IMR-90 (cell line): Measurements from ENCODE around the gene NOXO1. TPM values are rescaled to one million over a fixed set of nuclear protein-coding genes. Genes with fewer than 3 reads are reported as not detected.

Experiments
- ATAC-seq: fragments of 200-7000 bp; cut with Tn5 transposase; 2 replicates; pipeline ENCODE4 v1.9.1; 2020; ENCODE audit warnings: low read depth, mild to moderate bottlenecking, moderate library complexity
- BruUV-seq: library from RNA; stranded (reverse); fragments of 400-500 nt; replicated peaks from 2 replicates; lab custom pipeline; 2021; lab: Mats Ljungman, UMichigan
- CTCF ChIA-PET: fragments of 300-600 bp; formaldehyde crosslinking; extraction: SDS; loops from one replicate; lab custom pipeline; 2021; ENCODE audit warnings: antibody characterized with exemption; lab: Yijun Ruan, JAX
- POLR2A ChIA-PET: fragments of 300-600 bp; sonication (Branson Sonifier 250); formaldehyde crosslinking; loops from one replicate; lab custom pipeline; 2022; ENCODE audit warnings: antibody characterized with exemption; ENCODE audit not compliant: unreplicated experiment; lab: Charles Lee
- DNase-seq: peaks from one replicate; pipeline ENCODE4 v3.0.0; 2013
- H2AFZ ChIP-seq: replicated peaks from 2 replicates; pipeline ENCODE3; 2013; ENCODE audit warnings: low read length, mild to moderate bottlenecking; ENCODE audit not compliant: poor library complexity
- H2AK5ac ChIP-seq: 2 replicates; pipeline ENCODE4 v1.6.1; 2013; ENCODE audit warnings: low read depth, low read length, inconsistent platforms
- H2AK9ac ChIP-seq: replicated peaks from 2 replicates; pipeline ENCODE3; 2013; ENCODE audit warnings: mild to moderate bottlenecking, low read depth, low read length, moderate library complexity; ENCODE audit not compliant: poor library complexity
- H2BK120ac ChIP-seq: 2 replicates; pipeline ENCODE4 v1.6.1; 2013; ENCODE audit warnings: low read depth, low read length, inconsistent platforms
- H2BK15ac ChIP-seq: 3 replicates; pipeline ENCODE4 v1.6.1; 2013; ENCODE audit warnings: low read depth, low read length, inconsistent platforms
- H2BK20ac ChIP-seq: 2 replicates; pipeline ENCODE4 v1.6.1; 2013; ENCODE audit warnings: low read depth, mild to moderate bottlenecking, inconsistent platforms, low read length, moderate library complexity
- H2BK5ac ChIP-seq: 2 replicates; pipeline ENCODE4 v1.6.1; 2013; ENCODE audit warnings: mild to moderate bottlenecking, low read depth, low read length, inconsistent platforms; ENCODE audit not compliant: poor library complexity, severe bottlenecking
- H3K14ac ChIP-seq: replicated peaks from 2 replicates; pipeline ENCODE4 v1.6.1; 2013; ENCODE audit warnings: low read depth, low read length, inconsistent platforms
- H3K18ac ChIP-seq: 2 replicates; pipeline ENCODE4 v1.6.1; 2013; ENCODE audit warnings: low read depth, low read length, control low read depth
- H3K23ac ChIP-seq: 2 replicates; pipeline ENCODE4 v1.6.1; 2013; ENCODE audit warnings: low read depth, low read length, inconsistent platforms
- H3K27ac ChIP-seq: 2 replicates; pipeline ENCODE4 v1.5.1; 2013; ENCODE audit warnings: mild to moderate bottlenecking, control low read depth, low read length; ENCODE audit not compliant: insufficient read depth
- H3K27me3 ChIP-seq: 2 replicates; pipeline ENCODE4 v1.6.1; 2013; ENCODE audit warnings: low read length; ENCODE audit not compliant: control insufficient read depth, insufficient read depth
- H3K36me3 ChIP-seq: 2 replicates; pipeline ENCODE4 v1.6.1; 2013; ENCODE audit warnings: low read length, mixed read lengths; ENCODE audit not compliant: control insufficient read depth, insufficient read depth
- H3K4ac ChIP-seq: 2 replicates; pipeline ENCODE4 v1.6.1; 2013; ENCODE audit warnings: low read depth, low read length, inconsistent platforms
- H3K4me1 ChIP-seq: 2 replicates; pipeline ENCODE4 v1.6.1; 2013; ENCODE audit warnings: low read length, mixed read lengths; ENCODE audit not compliant: control insufficient read depth, insufficient read depth
- H3K4me2 ChIP-seq: 2 replicates; pipeline ENCODE4 v1.6.1; 2013; ENCODE audit warnings: low read depth, mild to moderate bottlenecking, control low read depth, low read length, moderate library complexity
- H3K4me3 ChIP-seq: 2 replicates; pipeline ENCODE4 v1.5.1; 2013; ENCODE audit warnings: low read depth, mild to moderate bottlenecking, control low read depth, low read length, moderate library complexity; ENCODE audit not compliant: insufficient read depth
- H3K56ac ChIP-seq: 2 replicates; pipeline ENCODE4 v1.6.1; 2013; ENCODE audit warnings: low read length, inconsistent platforms; ENCODE audit not compliant: insufficient read depth; ENCODE audit errors: extremely low read depth
- H3K79me1 ChIP-seq, 2 experiments: 2 replicates each; pipeline ENCODE4 v1.6.1; 2013; ENCODE audit warnings: low read length in 2 of 2, inconsistent platforms in 1 of 2, low read depth in 1 of 2
- H3K9ac ChIP-seq: 2 replicates; pipeline ENCODE4 v1.6.1; 2013; ENCODE audit warnings: low read depth, low read length, control low read depth
- H3K9me1 ChIP-seq: 2 replicates; pipeline ENCODE4 v1.6.1; 2013; ENCODE audit warnings: low read length, inconsistent platforms; ENCODE audit not compliant: insufficient read depth
- H3K9me3 ChIP-seq: 2 replicates; pipeline ENCODE4 v1.6.1; 2013; ENCODE audit warnings: low read length; ENCODE audit not compliant: control insufficient read depth, insufficient read depth
- H4K20me1 ChIP-seq: 2 replicates; pipeline ENCODE4 v1.6.1; 2013; ENCODE audit warnings: low read length, inconsistent platforms; ENCODE audit not compliant: insufficient read depth
- H4K5ac ChIP-seq: 2 replicates; pipeline ENCODE4 v1.6.1; 2013; ENCODE audit warnings: mild to moderate bottlenecking, low read depth, low read length, control low read depth
- H4K8ac ChIP-seq, 2 experiments: 2 replicates each; pipeline ENCODE4 v1.6.1; 2013; ENCODE audit warnings: low read depth in 2 of 2, low read length in 2 of 2, control low read depth in 1 of 2, inconsistent platforms in 1 of 2
- H4K91ac ChIP-seq: 2 replicates; pipeline ENCODE4 v1.6.1; 2013; ENCODE audit warnings: low read depth, low read length, inconsistent platforms; ENCODE audit not compliant: insufficient read depth
- BHLHE40 ChIP-seq: fragments of 150-350 bp; IDR thresholded peaks from 2 replicates; pipeline ENCODE4 v1.6.1; 2016; ENCODE audit warnings: mild to moderate bottlenecking, low read depth, low read length
- CEBPB ChIP-seq: IDR thresholded peaks from 2 replicates; pipeline ENCODE4 v1.6.1; 2012; ENCODE audit warnings: low read depth, low read length, improper control_type of control experiment
- CHD1 ChIP-seq: IDR thresholded peaks from 2 replicates; pipeline ENCODE4 v1.6.1; 2012; ENCODE audit warnings: low read depth, low read length, improper control_type of control experiment
- CTCF ChIP-seq: conservative IDR thresholded peaks from 2 replicates; pipeline ENCODE4 v1.5.1; 2012; ENCODE audit warnings: mild to moderate bottlenecking, low read depth, low read length, improper control_type of control experiment
- ELK1 ChIP-seq: fragments of 150-350 bp; IDR thresholded peaks from 2 replicates; pipeline ENCODE4 v1.6.1; 2016; ENCODE audit warnings: low read depth, mild to moderate bottlenecking, low read length, moderate library complexity, borderline replicate concordance
- FOS ChIP-seq: fragments of 150-350 bp; IDR thresholded peaks from 2 replicates; pipeline ENCODE4 v1.6.1; 2016; ENCODE audit warnings: low read depth, low read length
- MAFK ChIP-seq: IDR thresholded peaks from 2 replicates; pipeline ENCODE4 v1.6.1; 2012; ENCODE audit warnings: low read depth, low read length, improper control_type of control experiment
- MAZ ChIP-seq: IDR thresholded peaks from 2 replicates; pipeline ENCODE4 v1.6.1; 2012; ENCODE audit warnings: low read depth, mild to moderate bottlenecking, low read length, improper control_type of control experiment, moderate library complexity, borderline replicate concordance
- MXI1 ChIP-seq: IDR thresholded peaks from 2 replicates; pipeline ENCODE4 v1.6.1; 2012; ENCODE audit warnings: low read depth, mild to moderate bottlenecking, low read length, moderate library complexity, borderline replicate concordance
- NFE2L2 ChIP-seq: fragments of 150-350 bp; IDR thresholded peaks from 2 replicates; pipeline ENCODE4 v1.6.1; 2016; ENCODE audit warnings: low read depth, mild to moderate bottlenecking, low read length
- RAD21 ChIP-seq: IDR thresholded peaks from 2 replicates; pipeline ENCODE4 v1.6.1; 2012; ENCODE audit warnings: low read length, improper control_type of control experiment
- RFX5 ChIP-seq: IDR thresholded peaks from 2 replicates; pipeline ENCODE4 v1.8.0; 2012; ENCODE audit warnings: low read depth, mild to moderate bottlenecking, low read length, moderate library complexity
- USF2 ChIP-seq: fragments of 150-350 bp; IDR thresholded peaks from 2 replicates; pipeline ENCODE4 v1.6.1; 2017; ENCODE audit warnings: mild to moderate bottlenecking, antibody characterized with exemption, low read length, low read depth
- WGBS, 2 experiments: methylation state at CpG; one replicate each; pipeline versions ENCODE4 v1.1.5 to v1.1.7; 2013; ENCODE audit warnings: missing lambda C conversion rate in 2 of 2; ENCODE audit not compliant: insufficient read length in 1 of 2; ENCODE audit errors: extremely low coverage in 2 of 2; 5-methylcytosine and 5-hydroxymethylcytosine counted together
- dilution Hi-C: fragments of 300-500 bp; cut with HindIII; formaldehyde crosslinking; loops from one replicate; pipeline ENCODE4 v1.14.3; 2018; ENCODE audit warnings: low sequenced_read_pairs; ENCODE audit not compliant: unreplicated experiment
- in situ Hi-C: fragments of 300-500 bp; cut with MboI; formaldehyde crosslinking; loops from 3 replicates; pipeline ENCODE4 v1.14.3; 2019; ENCODE audit warnings: low sequenced_read_pairs, inconsistent platforms, mixed read lengths
- intact Hi-C: fragments of 100-400 bp; cut with micrococcal nuclease; formaldehyde crosslinking; loops from 2 replicates; pipeline ENCODE4 v1.10.0; 2022
- polyA plus RNA-seq, 3 experiments: library from polyadenylated mRNA; depleted of rRNA; stranded (reverse); fragments of >200 nt; gene quantifications; 2 replicates each; pipeline ENCODE4 v1.2.3, GENCODE V29; 2012; ENCODE audit warnings: low replicate concordance in 1 of 3
- total RNA-seq: library from RNA; depleted of rRNA; stranded (reverse); fragments of >200 nt; gene quantifications from 2 replicates; pipeline ENCODE4 v1.2.3, GENCODE V29; 2012

The NOXO1 gene
- total and polyA plus RNA-seq, 2 of the 4 experiments (the other 2 are of a cell fraction): 0.56 TPM; not detected in 1

- intact Hi-C loops: no loop called here
These were observed 31.8 kb downstream of the NOXO1 start for GRCh38 chr16:1949507-1949906.

More at GRCh38 chr16:1949507-1949906, 31.8 kb downstream of the NOXO1 start:
- Histone ChIP-seq H3K9me3 (no peaks in the 10 kb centered on the region), H3K27ac (no peak overlapping the region), H2BK120ac (no peak overlapping the region), H2BK5ac (no peak overlapping the region), H2BK15ac (no peak overlapping the region), H3K14ac (no peak overlapping the region), H3K9me1 (no peaks in the 10 kb centered on the region), H3K4me2 (no peak overlapping the region), H2AK5ac (no peak overlapping the region), H3K23ac (no peak overlapping the region), H4K91ac (no peak overlapping the region), H3K4me3 (no peak overlapping the region), H2BK20ac (no peak overlapping the region), H3K9ac (no peak overlapping the region), H3K36me3 (no peaks in the 10 kb centered on the region), H3K4ac (no peak overlapping the region), H4K5ac (no peak overlapping the region), H3K4me1 (no peaks in the 10 kb centered on the region), H3K18ac (no peak overlapping the region), H2AFZ (no peak overlapping the region), H3K56ac (no peak overlapping the region), H4K8ac (no peak overlapping the region), H2AK9ac (no peak overlapping the region), H3K27me3 (no peaks in the 10 kb centered on the region), H3K79me1 (no peaks in the 10 kb centered on the region), H4K20me1 (no peaks in the 10 kb centered on the region)
- 60% methylated on average over 1 of the region's 11 CpGs; no CpG with 5 or more reads in 1 of the 2 experiments for WGBS, 2 experiments
- in situ Hi-C loops (no loop called here), dilution Hi-C loops (no loop called here)
- DNase-seq: no peak
- ChIA-PET POLR2A (interaction anchor here (1.0 kb wide), 1 partner anchor 15 kb away, joined by 3 read pairs; the partner anchor contains the start of gene RPS2), CTCF (no interaction called here)
- TF ChIP-seq ELK1 (no peak), CTCF (no peak), USF2 (no peak), MAFK (no peak), NFE2L2 (no peak), CHD1 (no peak), RFX5 (no peak), FOS (no peak), BHLHE40 (no peak), RAD21 (no peak), MXI1 (no peak), CEBPB (no peak), MAZ (no peak)
- no TSS peak for BruUV-seq
- no peak for ATAC-seq
